ENCODE measurements around the gene CEP70. TPM values are rescaled to one million over a fixed set of nuclear protein-coding genes. Genes with fewer than 3 reads are reported as not detected.

Gene CEP70
- total and polyA plus RNA-seq, 2 donors (not counting 1 experiment from before 2014, with no cell fraction given) = 1.00 to 9.6 TPM

- Histone ChIP-seq H3K36me3 (replicated peaks in 1 of 2; ENCODE audit: control extremely low read depth in 1 of 2, control insufficient read depth in 1 of 2, extremely low read depth in 1 of 2, insufficient read depth in 2 of 2, low read length in 1 of 2) (no peaks in the 10 kb centered on the region), H3K9me3 (ENCODE audit: control extremely low read depth in 1 of 3, control insufficient read depth in 2 of 3, insufficient read depth in 1 of 3, low read length in 2 of 3) (peaks cover 0 to 3% (median 0%) of the 10 kb centered on the region in 3 donors), H2AFZ (ENCODE audit: insufficient read depth, low read depth, low read length, poor library complexity, severe bottlenecking) (no peak overlapping the region), H3K4me3 (ENCODE audit: control extremely low read depth in 1 of 5, extremely low read depth in 1 of 5, insufficient read depth in 1 of 5, low read depth in 2 of 5, low read length in 4 of 5) (no peak overlapping the region), H3K4me2 (replicated peaks; ENCODE audit: low read depth, low read length, poor library complexity, severe bottlenecking) (no peak overlapping the region), H4K20me1 (ENCODE audit: control insufficient read depth, insufficient read depth, low read length, poor library complexity, severe bottlenecking) (no peaks in the 10 kb centered on the region), H3K79me2 (ENCODE audit: control insufficient read depth, insufficient read depth, low read length) (no peaks in the 10 kb centered on the region), H3K4me1 (ENCODE audit: control insufficient read depth in 2 of 2, insufficient read depth in 2 of 2, low read length in 2 of 2) (no peaks in the 10 kb centered on the region), H3K9ac (ENCODE audit: low read length) (no peak overlapping the region), H3K27ac (ENCODE audit: low read length in 2 of 2) (no peak overlapping the region), H3K27me3 (replicated peaks in 1 of 4; ENCODE audit: control extremely low read depth in 1 of 4, control insufficient read depth in 3 of 4, insufficient read depth in 4 of 4, low read length in 3 of 4) (no peaks in the 10 kb centered on the region)
- Mint-ChIP-seq H3K27ac (no peak overlapping the region), H3K4me3 (no peak overlapping the region), H3K9me3 (ENCODE audit: insufficient read depth) (no peaks in the 10 kb centered on the region), H3K4me1 (no peaks in the 10 kb centered on the region), H3K27me3 (peaks cover 15% of the 10 kb centered on the region)
- intact Hi-C loops (cut with micrococcal nuclease) = no loop called here
- DNase-seq = no peak
- WGBS (ENCODE audit: insufficient coverage) = no CpG with 5 or more reads among the region's 2 CpGs
- no peak for ATAC-seq (ENCODE audit: low read depth)
- POLR2A ChIA-PET = no interaction called here
- no peak for TF ChIP-seq EZH2 (IDR thresholded peaks at IDR 0.05; ENCODE audit: borderline replicate concordance, insufficient read depth, low read depth, low read length, poor library complexity, severe bottlenecking)
- TF ChIP-seq, protein P1, sequence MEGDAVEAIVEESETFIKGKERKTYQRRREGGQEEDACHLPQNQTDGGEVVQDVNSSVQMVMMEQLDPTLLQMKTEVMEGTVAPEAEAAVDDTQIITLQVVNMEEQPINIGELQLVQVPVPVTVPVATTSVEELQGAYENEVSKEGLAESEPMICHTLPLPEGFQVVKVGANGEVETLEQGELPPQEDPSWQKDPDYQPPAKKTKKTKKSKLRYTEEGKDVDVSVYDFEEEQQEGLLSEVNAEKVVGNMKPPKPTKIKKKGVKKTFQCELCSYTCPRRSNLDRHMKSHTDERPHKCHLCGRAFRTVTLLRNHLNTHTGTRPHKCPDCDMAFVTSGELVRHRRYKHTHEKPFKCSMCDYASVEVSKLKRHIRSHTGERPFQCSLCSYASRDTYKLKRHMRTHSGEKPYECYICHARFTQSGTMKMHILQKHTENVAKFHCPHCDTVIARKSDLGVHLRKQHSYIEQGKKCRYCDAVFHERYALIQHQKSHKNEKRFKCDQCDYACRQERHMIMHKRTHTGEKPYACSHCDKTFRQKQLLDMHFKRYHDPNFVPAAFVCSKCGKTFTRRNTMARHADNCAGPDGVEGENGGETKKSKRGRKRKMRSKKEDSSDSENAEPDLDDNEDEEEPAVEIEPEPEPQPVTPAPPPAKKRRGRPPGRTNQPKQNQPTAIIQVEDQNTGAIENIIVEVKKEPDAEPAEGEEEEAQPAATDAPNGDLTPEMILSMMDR (IDR thresholded peaks at IDR 0.05) = no peak
- CTCF ChIA-PET = no interaction called here
Observed at GRCh38 chr3:138465925-138466324, 128.1 kb downstream of the CEP70 start.

DNA sequence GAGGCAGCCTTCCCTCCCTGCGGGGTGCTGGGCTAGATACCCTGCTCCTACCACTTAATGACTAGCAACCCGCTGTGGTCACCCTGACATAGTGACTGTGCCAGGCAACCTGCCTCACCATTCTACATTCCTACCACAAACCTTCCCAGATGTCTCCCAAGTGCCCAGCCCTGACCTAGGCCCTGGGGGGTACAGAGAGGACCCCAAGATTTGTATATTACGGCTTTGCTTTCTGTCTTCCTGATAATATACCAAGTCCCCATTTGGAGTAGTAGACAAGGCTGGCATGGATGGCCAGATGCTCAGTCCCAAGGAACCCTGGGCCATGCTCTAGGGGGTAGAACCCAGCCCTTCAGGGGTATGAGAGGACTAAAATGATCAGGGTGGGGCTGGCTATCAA, 128.6 kb downstream of the CEP70 start:
- Histone ChIP-seq H3K4me1 (ENCODE audit: control insufficient read depth in 2 of 2, insufficient read depth in 2 of 2, low read length in 2 of 2) (no peaks in the 10 kb centered on the region), H3K4me3 (ENCODE audit: control extremely low read depth in 1 of 5, extremely low read depth in 1 of 5, insufficient read depth in 1 of 5, low read depth in 2 of 5, low read length in 4 of 5) (no peak overlapping the region), H3K9ac (ENCODE audit: low read length) (no peak overlapping the region), H3K9me3 (ENCODE audit: control extremely low read depth in 1 of 3, control insufficient read depth in 2 of 3, insufficient read depth in 1 of 3, low read length in 2 of 3) (peaks cover 0 to 3% (median 0%) of the 10 kb centered on the region in 3 donors), H4K20me1 (ENCODE audit: control insufficient read depth, insufficient read depth, low read length, poor library complexity, severe bottlenecking) (no peaks in the 10 kb centered on the region), H3K27me3 (replicated peaks in 1 of 4; ENCODE audit: control extremely low read depth in 1 of 4, control insufficient read depth in 3 of 4, insufficient read depth in 4 of 4, low read length in 3 of 4) (no peaks in the 10 kb centered on the region), H3K27ac (ENCODE audit: low read length in 2 of 2) (no peak overlapping the region), H3K36me3 (replicated peaks in 1 of 2; ENCODE audit: control extremely low read depth in 1 of 2, control insufficient read depth in 1 of 2, extremely low read depth in 1 of 2, insufficient read depth in 2 of 2, low read length in 1 of 2) (no peaks in the 10 kb centered on the region), H3K79me2 (ENCODE audit: control insufficient read depth, insufficient read depth, low read length) (no peaks in the 10 kb centered on the region), H3K4me2 (replicated peaks; ENCODE audit: low read depth, low read length, poor library complexity, severe bottlenecking) (no peak overlapping the region), H2AFZ (ENCODE audit: insufficient read depth, low read depth, low read length, poor library complexity, severe bottlenecking) (no peak overlapping the region)
- WGBS (ENCODE audit: insufficient coverage) = 96% methylated on average over 3 of the region's 3 CpGs
- Mint-ChIP-seq H3K4me3 (no peak overlapping the region), H3K4me1 (no peaks in the 10 kb centered on the region), H3K9me3 (ENCODE audit: insufficient read depth) (no peaks in the 10 kb centered on the region), H3K27ac (no peak overlapping the region), H3K27me3 (peaks cover 13% of the 10 kb centered on the region)
- ATAC-seq (ENCODE audit: low read depth) = no peak
- no peak for DNase-seq
- TF ChIP-seq, protein P1 (IDR thresholded peaks at IDR 0.05) = no peak
- ChIA-PET CTCF (no interaction called here), POLR2A (no interaction called here)
- intact Hi-C loops (cut with micrococcal nuclease) = no loop called here

All from B cell (primary cell).